B cell (primary cell): ENCODE data around the gene GABRR3.

ENCODE experiments used
- EZH2 ChIP-seq: IDR thresholded peaks from 2 replicates; pipeline ENCODE4 v1.6.1; 2012; ENCODE audit warnings: borderline replicate concordance, low read depth, mild to moderate bottlenecking, moderate library complexity, low read length; ENCODE audit not compliant: insufficient read depth, poor library complexity, severe bottlenecking
- TF ChIP-seq, protein P1 (sequence below): fragments of 200-600 bp; IDR thresholded peaks from one replicate; pipeline ENCODE4 v1.8.0; 2022; ENCODE audit warnings: antibody characterized with exemption, mild to moderate bottlenecking

DNA sequence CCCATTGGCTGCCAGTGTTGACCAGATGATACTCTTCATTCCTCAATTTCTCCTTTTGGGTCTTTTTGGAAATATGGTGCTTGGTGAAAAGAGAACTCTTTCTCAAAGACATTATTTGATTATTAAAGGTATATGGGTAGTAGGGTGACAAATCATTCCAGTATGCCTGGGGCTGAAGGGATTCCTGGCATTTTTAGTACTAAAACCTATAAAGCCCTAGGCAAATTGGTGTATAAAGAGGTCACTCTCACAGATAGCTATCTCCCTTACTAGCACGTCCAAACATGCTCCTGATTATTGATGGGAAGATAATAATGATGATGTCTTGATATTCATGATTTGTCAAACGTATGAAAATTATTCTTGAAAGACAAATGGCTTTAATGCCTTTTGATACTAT is 1.1 kb downstream of the GABRR3 start:
- TF ChIP-seq, protein P1, sequence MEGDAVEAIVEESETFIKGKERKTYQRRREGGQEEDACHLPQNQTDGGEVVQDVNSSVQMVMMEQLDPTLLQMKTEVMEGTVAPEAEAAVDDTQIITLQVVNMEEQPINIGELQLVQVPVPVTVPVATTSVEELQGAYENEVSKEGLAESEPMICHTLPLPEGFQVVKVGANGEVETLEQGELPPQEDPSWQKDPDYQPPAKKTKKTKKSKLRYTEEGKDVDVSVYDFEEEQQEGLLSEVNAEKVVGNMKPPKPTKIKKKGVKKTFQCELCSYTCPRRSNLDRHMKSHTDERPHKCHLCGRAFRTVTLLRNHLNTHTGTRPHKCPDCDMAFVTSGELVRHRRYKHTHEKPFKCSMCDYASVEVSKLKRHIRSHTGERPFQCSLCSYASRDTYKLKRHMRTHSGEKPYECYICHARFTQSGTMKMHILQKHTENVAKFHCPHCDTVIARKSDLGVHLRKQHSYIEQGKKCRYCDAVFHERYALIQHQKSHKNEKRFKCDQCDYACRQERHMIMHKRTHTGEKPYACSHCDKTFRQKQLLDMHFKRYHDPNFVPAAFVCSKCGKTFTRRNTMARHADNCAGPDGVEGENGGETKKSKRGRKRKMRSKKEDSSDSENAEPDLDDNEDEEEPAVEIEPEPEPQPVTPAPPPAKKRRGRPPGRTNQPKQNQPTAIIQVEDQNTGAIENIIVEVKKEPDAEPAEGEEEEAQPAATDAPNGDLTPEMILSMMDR: no peak
- no peak for TF ChIP-seq EZH2
